HG03066 (cell line): Measurements from ENCODE around the gene SPPL3.

Experiments
- ATAC-seq: cut with Tn5 transposase; IDR thresholded peaks from one replicate; pipeline ENCODE4 v1.9.1; 2021; ENCODE audit warnings: low read depth; ENCODE audit not compliant: unreplicated experiment

SPPL3 gene

GRCh38 chr12:120758798-120759590, 145.2 kb downstream of the SPPL3 start:
- no peak for ATAC-seq

- ATAC-seq: no peak
These were observed 146.2 kb downstream of the SPPL3 start for GRCh38 chr12:120757949-120758348.

- no peak for ATAC-seq
These were observed 146.9 kb downstream of the SPPL3 start for GRCh38 chr12:120757226-120757742.

- no peak for ATAC-seq
These were observed 148.9 kb downstream of the SPPL3 start for GRCh38 chr12:120755269-120755668.

- ATAC-seq: no peak
These were observed 149.4 kb downstream of the SPPL3 start for GRCh38 chr12:120754792-120755191.

- ATAC-seq: no peak
These were observed 152.8 kb downstream of the SPPL3 start for GRCh38 chr12:120751389-120751788.

GRCh38 chr12:120750806-120751205, 153.4 kb downstream of the SPPL3 start:
- no peak for ATAC-seq

GRCh38 chr12:120749256-120749655, 154.9 kb downstream of the SPPL3 start:
- no peak for ATAC-seq

- ATAC-seq: no peak
These were observed 155.9 kb downstream of the SPPL3 start for GRCh38 chr12:120748242-120748641.

- ATAC-seq: no peak
These were observed 159.2 kb downstream of the SPPL3 start for GRCh38 chr12:120744922-120745493.

- ATAC-seq: no peak
These were observed 162.4 kb downstream of the SPPL3 start for GRCh38 chr12:120741476-120742421.

GRCh38 chr12:120740871-120741270, 163.3 kb downstream of the SPPL3 start:
- ATAC-seq: no peak

- ATAC-seq: no peak
These were observed 164.1 kb downstream of the SPPL3 start for GRCh38 chr12:120739821-120740613.

- ATAC-seq: no peak
These were observed 165.0 kb downstream of the SPPL3 start for GRCh38 chr12:120739031-120739762.

- ATAC-seq: no peak
These were observed 165.7 kb downstream of the SPPL3 start for GRCh38 chr12:120738252-120739030.

- ATAC-seq: no peak
These were observed 166.5 kb downstream of the SPPL3 start for GRCh38 chr12:120737557-120738251.

- ATAC-seq: no peak
These were observed 167.5 kb downstream of the SPPL3 start for GRCh38 chr12:120736404-120737331.
